Activated T-helper 1 cell treated with Interleukin-2 at 50 U/mL for 16 hours (primary cell): ENCODE results near the gene CDYL.

Experiments used
- DNase-seq: peaks from one replicate; pipeline ENCODE4 v3.0.0-alpha.2; 2020; ENCODE audit warnings: low read depth

CDYL gene

DNA sequence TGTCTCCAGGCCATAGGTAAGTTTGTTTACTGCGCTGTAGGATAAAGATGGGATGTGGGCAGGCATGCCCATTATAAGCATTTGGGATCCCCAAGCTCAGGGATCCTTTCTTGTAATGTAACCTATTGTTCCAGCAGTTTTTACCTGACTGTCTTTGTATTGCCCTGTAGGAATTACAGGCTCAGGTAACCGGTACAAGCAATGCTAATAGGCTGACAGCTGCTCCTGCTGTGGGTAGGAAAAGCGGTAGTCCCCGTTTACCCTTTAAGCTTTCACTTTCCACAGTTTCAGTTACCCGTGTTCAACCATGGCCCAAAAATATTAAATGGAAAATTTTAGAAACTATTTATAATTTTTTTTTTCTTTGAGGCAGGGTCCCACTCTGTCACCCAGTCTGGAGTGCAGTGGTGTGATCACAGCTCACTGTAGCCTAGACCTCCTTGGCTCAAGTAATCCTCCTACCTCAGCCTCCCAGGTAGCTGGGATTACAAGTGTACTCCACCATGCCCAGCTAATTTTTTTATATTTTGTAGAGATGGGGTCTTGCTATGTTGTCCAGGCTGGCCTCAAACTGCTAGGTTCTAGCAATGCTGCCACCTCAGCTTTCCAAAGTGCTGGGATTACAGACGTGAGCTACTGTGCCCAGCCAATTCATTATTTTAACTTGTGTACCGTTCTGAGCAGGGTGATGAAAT is 108.6 kb downstream of the CDYL start:
- DNase-seq = no peak

DNA sequence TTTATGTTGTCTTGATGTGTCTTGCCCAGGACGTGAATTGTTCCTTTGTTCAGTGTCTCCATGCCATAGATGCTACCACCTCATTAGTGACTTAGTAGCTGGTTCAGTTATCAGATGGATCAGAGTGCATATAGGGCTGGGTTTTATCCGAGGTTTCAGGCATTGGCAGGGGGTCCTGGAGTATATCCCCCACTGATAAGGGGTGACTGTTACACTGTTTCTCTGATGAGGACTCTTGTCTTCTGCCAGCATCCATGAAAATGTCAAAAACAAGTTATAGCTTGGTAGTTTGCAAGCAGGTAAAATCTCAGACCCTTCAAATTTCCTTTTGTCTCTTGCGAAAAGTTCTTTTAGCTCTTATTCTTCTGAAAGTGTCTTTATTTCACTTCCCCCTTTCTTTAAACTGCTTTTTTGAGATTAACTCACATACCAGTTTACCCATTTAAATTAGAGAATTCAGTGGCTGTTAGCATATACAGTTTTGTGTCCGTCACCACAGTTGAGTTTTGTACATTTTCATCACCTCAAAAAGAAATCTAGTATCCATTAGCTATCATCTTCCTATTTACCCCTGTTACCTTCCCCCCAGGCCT is 109.2 kb downstream of the CDYL start:
- no peak for DNase-seq

DNA sequence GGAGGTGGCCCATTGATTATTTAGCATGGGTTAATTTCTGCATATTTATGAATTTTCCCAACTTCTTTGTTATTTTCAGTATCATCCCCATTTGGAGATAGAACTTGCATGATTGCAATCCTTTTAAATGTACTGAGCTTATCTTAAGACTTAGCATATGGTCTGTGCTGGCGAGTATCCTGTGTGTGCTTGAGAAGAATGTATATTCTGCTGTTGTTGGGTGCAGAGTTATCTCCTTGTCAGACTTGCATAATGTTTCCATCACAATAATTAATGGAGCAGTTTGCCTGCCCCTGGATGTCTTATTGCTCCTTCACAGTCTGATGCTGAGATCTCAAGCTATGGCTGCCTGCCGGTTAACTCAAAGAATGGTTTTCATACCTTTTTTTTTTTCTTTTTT is 112.6 kb downstream of the CDYL start:
- DNase-seq = no peak

DNA sequence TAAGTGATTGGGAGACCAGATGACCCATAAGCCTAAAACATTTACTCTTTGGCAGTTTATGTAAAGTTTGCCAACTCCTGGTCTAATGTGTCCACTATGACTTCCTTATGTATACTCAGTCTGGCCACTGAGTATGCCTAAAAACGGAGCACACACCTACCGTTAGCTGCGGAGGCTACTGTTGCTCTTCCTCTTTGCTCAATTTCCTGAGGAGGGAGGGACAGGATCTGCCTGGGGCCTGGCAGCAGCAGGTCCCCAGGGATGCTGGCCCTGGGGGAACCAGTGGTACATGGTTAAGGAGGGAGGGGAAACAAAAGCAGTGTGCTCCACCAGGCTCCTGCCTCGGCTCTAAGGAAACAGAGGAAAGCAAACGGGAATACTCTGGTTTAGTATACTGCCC is 113.5 kb downstream of the CDYL start:
- DNase-seq = no peak

DNA sequence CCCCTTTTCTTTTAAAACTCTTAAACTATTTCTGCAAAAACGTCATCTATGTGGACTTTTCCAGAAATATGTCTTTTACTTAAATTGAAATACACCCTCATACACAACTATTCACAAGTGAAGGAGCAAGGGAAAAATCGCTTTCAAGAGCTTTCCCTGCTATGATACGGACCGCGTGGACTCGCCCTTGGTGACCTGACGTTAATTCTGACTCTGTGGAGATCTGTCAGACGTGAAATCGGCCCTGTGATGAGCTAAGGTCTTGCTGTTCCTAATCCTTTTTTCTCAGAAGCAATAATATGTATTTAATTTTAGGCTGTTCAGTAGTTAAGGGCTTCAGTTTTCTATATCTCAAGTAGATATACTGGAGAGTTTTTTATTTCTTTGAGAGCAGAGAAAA is 114.0 kb downstream of the CDYL start:
- no peak for DNase-seq

DNA sequence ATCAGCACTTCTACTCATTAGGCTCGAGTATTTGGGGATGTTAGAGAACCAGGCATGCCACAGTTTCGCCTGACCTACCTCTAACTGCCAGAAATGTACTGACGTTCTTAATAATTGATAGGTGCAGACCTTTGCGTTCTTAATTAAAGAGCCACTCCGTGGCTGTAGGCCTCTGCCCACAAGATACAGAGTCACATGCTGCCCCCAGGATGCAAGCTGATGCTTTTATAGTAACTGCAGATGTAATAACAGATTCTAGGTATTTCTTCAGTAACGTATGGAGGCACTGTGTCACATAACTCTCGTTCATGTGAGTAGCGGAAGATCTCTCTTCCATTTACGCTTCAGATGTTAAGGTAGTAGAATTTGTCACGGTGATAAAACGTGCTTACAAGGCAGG is 114.4 kb downstream of the CDYL start:
- no peak for DNase-seq

DNA sequence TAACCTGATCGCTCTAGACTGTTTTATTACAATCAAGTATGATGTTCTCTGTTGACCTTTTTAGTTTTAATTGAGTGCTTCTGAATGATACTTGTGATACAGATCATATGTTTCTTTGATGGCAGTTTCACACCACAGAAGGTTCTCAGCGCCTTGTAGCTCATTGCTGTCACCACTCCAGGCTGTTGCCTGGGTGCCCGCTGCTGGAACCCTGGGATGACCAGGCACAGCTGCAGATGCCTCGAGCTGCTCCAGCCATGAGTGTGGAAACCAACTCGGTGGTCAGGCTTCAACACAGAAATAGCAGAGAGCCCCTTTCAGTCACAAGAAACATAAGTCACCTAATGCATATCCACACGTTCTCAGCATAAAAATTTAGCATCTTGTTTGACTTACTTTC is 114.9 kb downstream of the CDYL start:
- no peak for DNase-seq

DNA sequence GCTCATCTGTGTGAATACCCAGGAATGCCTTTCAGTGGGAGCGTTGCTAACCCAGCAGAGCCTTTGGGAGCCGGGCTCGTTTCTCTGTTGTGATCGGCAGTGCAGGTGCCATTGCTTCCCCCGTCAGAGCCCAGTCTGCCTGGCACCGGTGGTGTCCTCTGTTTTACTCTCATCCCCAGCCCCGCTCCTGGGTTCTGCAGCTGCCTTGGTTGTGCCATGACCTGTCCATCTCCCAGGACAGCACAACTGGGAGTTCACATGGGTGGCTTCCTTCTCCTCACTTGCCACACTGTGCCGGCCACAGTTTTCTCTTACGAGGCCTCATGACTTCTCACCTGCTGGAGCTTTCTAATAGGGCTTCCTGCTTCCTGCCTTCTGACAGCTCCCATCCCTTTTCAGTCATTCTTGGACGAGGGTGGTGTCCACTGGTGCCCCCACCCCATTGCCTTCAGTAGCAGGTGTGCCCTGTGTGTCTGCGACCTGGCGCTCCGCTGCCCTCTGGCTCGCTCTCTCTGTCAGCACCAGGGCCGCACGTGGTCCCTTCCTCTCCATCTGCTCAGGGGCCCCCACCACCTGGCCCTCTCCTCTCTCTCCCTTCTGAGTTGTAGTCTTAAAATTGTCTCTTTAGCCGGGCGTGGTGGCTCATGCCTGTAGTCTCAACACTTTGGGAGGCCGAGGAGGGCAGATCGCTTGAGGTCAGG is 116.7 kb downstream of the CDYL start:
- no peak for DNase-seq

DNA sequence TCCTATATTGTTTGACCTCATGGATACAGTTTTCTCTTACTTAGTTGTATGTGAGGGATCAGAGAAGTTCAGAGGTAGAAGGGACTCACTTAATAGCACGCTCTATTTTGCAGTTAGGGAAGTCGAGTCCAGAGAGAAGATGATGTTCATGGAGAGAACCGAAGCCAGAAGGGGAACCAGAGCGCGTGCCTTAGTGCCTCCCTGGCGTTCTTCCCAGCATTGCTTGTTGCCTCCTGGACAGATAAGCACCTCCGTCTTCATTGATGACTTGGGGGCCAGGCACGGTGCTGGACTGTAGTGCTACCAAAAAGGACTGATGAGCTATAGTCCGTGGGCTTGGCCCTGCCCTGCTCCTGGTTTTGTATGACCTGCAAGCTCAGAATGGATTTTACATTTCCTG is 117.8 kb downstream of the CDYL start:
- DNase-seq = no peak

DNA sequence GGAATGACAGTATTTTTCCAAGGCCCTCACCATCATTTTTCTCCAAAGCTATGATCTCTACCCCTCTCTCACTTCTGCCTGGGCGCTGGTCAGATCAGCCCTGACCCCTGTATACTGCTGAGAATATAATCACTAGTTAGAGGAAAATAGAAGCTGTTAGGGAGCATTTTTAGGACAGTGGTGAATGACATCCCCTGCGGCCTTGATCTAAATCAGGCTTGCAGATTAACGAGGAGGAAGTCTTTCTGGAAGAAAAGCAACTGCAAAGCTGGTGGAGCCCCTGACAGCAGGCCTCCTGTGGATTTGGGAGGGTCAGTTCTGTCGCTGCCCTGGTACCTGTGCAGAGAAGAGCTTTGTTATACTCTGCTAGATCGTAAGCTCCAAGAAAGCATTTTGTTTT is 119.8 kb downstream of the CDYL start:
- no peak for DNase-seq

DNA sequence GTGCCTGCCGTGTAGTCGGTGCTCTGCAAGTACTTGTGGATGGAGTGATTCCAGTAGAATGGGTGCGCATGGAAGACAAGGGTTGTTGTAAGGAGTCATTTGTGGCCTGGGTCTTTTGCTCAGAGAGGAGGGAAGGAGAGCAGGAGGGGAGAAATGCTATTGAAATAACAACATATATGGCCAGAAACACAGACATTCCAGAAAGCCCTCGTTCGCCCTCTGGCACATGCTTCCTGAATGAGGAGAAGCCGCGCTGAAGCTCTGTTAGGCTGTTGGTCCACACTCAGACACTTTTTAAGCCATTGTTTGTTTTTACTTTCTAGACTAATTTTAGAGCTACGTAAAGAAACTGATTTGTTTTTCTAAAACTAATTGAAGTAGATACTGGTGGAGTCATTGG is 120.2 kb downstream of the CDYL start:
- DNase-seq = no peak

DNA sequence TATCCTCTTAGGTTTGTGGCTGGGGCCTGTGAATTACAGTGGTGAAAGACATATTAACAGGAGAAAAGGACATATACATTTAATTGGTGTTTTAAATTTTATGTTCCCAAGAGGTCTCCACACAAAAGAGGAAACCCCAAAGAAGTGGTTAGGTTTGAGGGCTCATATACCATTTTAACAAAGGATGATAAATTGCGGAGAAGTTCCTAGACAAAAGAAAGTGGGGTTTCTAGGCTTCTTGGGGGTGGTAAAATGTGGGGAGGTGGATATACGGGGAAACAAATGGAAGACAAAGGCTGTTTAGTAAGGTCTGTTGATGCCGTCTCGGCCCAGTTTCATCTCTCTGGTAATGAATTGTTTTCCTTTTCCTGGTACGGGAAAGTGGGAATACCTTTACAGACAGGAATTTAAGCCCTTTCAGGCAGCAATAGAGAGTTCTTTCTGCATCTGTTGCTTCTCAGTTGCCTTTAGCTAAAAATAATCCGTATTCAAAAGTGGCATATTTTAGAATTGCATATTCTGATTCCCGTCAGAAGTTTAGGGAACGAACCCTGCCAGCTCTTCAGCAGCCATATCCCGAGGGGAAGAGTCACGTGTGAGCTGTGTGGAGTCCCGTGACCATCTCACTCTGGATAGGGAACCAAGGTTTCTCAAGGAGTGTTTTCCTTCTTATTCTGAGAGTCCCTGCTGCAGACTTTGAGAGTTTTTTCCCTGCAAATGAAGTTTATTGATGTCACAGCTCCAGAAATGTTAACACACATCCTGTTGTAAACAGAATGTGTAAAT is 123.2 kb downstream of the CDYL start:
- DNase-seq = no peak

DNA sequence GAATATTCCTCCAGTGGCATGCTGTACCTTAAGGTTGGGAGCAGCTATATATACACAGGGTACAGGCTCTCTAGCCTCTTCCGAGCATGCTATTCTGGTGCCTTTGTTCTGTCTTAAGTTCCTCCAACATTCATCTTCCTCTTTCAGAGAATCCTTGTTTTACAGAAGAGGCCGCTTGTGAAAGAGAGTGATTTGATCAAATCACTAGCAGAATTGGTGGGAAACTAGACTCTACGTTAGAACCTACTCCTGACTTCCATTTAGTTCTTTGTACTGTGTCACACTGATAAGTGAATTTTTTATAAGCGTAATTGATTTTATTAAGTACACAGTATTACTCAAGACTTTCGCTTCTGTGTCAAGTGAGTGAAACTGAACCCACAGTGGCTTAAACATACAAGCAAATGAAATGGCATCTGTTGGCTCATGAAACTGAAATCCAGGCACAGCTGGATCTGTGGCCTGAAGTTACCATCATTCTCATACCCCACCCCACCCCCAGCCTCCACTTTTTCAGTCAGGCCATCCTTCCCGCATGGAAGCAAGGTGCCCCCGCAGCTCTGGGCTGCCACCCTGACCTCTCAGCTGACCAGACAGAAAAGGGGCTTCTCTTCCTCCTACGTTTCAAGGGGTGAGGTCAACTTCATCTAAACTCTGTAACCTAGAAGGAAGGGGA is 125.3 kb downstream of the CDYL start:
- no peak for DNase-seq

DNA sequence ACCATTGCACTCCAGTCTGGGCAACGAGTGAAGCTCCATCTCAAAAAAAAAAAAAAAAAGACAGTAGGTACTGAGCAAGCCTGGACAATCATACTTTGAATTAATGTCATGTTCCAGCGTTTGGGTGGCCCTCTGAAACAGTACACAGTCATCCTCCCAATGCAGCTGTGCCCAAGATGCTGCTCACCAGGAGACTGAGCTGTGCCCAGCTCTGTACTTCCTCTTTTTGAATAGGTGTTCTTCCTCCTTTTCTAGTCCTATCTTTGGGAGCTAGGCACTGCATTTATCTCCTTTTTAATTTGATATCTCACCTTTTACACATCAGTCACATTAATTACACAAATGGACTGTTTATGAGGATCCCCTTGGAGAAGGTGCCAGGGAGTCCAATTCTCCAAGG is 126.2 kb downstream of the CDYL start:
- DNase-seq = no peak

DNA sequence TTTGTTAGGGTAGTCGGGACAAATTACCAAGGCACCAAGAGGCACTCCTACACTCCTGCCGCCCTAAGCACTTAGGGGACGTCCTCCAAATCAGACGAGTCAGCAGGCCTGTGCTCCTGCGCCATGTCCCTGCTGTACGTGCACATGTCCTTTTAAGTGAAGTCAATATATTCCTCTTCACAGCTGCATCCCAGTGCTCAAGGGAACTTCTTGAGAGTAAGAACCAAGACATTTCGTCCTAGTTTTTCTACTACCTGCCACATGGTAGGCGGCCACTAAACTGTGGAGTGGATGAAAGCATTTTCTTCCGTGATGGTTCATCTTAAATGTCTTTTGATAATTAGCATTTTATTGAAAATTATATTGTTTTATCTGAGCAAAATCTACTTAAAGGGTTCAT is 126.9 kb downstream of the CDYL start:
- no peak for DNase-seq

DNA sequence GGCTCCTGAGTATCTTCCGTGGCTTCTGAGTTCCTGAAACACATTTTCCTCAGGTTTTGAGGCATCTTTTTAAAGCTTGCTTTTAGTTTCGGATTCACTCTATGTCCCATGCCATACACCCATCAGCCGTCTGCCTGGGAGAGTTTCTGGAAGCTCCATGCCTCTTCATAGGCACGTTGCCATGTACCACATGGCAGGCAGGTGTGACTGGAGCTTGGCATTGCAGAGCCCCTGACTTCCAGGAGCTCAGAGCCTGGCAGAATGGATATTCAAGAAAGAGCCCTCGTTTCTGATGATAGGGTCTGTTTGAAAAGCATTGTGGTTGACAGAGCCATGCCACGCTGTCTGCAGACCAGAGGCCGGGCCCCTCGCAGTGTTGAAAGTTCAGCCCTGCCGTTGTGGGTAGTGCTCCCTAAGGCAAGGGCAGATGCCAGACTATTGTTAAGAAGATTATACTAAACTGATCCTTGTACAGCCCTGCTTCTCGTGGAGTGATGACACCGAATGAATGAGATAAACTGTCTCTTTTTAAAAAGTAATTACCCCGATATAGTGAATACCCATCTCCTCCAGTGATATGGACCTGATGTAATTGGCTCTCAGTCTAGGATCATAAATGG is 127.7 kb downstream of the CDYL start:
- DNase-seq = no peak

DNA sequence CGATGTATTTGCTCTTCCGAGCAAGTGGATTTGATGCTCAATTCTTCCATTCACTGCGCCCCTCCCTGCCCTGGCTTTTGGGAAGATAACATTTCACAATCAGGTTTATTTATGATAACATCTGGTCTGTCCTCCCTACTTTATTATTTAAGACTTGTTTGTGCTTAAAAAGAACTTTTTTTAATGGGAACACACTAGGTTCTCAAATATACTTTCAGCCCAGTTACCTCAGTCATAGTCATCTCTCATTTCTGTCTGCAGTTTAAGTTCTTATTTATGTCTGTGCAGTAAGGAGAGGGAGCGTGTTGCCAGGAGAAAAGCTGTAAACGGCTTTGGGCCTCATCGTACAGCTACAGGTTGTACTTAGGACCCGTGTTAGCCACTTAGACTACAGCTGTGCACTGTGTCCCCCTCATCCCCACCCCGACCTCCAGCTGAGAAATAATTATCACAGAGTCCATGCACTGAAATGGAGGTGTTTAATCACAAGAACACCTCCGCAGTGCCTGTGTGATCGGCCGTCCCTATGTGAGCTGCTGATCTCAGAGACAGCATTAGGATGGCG is 128.3 kb downstream of the CDYL start:
- no peak for DNase-seq

DNA sequence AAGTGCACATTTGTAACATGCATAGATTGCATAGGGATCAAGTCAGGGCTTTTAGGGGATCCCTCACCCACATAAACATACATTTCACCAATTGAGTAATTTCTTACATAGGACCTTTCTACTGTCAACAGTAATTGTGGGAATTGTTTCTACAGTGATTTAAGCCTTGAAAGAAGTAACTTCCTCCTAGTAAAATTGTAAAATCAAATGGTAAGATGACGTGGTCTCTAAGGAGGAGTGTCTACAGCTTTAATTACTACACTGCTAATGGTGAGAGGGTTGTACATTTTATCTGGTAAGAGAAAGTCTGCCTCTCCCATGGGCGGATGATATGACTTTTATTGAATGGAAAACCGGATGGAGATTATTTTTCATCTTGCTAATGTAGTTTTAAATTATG is 129.6 kb downstream of the CDYL start:
- DNase-seq = no peak

DNA sequence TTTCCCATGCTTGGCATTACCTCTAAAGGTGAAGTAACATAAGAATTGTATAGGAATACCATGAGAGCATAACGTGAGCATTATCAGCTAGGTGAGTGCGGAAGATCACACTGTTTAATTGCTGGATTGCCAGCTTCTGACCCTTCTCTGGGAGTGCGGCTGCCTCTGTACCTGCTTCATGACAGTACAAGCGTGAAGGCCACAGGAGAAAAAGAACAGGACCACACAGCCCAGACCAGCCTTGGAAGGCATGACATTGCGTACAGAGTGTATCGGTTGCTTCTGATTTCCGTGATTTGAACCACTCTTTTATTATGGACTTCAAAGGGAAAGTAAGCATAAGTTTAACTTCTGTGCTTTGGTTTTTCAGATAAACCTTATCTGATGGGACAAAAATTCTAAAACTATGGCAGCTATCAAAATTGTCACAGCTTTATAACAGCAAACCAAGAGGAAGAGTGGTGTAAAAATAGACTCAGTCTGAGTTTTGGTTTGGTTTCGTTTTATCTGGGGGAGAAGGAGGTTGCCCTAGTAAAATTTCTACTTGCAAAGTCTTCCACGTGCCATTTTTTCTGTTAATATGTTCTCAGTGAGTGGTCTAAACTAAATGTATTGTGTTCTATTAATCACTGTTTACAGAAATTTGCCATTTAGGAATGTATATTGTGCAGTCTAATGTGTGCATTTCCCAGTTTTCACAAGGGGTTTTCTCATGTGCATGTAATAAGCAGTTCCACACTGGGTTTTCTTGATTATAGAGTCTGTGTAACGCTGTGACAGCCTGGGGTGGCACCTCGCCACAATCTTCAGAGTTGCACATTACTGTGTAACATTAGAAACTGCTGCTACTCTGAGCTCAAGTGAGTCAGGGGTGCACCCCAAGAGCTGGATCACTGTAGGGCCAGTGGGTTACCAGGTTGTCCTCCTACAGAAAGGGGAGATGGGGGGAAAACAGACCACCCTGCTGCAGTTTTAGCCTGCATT is 130.4 kb downstream of the CDYL start:
- no peak for DNase-seq

DNA sequence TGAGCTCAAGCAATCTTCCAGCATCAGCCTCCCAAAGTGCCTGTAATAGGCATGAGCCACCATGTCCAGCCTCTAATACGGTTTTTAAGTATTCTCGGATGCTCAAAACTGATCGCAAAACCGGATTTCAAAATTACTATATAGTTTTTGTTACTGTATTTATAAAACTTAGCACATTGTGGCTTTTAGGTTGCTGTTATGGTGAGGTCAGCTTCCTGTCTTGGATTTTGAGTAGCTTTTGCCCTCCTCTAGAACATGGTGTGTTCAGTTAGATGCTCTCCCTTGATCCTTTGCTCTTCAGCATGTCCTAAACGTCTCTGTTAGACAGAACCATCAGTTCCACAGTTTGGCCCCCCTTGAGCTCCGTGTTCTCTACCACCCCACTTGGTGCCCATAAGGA is 131.4 kb downstream of the CDYL start:
- DNase-seq = no peak
